HG03139 (cell line): ENCODE measurements around the gene UEVLD.
"Not testable (repeated sequence)": the region's sequence is repeated elsewhere in the genome, so short reads cannot be mapped to it uniquely, and the experiment has no call there.

Source experiments
- ATAC-seq: cut with Tn5 transposase; IDR thresholded peaks from one replicate; pipeline ENCODE4 v1.9.1; 2021; ENCODE audit not compliant: unreplicated experiment

UEVLD gene

DNA sequence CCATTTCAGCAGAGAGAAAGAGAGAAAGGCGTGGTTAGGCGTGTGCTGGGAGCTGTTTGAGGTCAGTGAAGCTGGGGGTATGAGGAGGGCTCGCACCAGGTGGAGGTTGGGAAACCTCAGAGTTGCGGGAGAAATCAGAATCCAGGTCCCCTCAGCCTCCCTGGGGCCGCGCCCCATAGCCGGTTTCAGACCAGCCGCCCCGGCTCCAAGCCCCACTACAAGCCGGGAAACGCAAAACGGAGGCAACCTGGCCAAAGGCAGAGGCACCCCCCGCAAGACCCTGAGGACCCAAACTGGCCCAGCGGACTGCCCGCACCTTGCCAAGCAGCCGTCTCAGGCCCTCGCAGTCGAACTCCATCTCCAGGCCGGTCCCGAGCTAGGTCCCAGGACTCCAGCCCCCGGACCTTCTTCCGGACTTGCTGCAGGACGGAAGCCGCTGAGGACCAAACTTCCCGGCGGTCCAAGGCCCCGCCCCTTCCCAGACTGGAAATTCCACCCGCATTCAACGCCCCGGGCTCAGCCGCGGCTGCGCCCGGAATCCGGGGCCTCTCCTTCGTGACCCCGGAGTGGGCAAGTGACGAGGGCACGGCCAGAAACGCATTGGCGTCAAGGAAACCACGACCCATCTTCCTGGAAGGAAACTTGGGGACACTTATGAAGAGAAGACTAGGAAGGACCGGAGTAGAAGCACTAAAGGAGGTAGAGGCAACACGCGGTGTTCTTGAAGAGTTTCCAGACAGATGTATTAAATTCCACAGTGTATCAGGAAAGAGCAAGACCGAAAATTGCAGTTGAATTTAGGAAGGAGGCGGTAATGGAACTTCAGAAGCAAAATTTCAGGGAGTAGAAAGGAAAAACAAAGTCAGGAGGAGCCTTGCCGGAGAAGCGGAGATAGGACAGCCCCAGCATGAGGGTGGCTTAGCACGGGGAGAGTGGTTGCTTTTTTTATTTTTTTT, at the start of gene UEVLD:
TSS of gene UEVLD (minus strand) at position 438 of the 956 bp plus-strand sequence. CDS start at position 358, 80 bp downstream.
- ATAC-seq = peak; percentile 52

DNA sequence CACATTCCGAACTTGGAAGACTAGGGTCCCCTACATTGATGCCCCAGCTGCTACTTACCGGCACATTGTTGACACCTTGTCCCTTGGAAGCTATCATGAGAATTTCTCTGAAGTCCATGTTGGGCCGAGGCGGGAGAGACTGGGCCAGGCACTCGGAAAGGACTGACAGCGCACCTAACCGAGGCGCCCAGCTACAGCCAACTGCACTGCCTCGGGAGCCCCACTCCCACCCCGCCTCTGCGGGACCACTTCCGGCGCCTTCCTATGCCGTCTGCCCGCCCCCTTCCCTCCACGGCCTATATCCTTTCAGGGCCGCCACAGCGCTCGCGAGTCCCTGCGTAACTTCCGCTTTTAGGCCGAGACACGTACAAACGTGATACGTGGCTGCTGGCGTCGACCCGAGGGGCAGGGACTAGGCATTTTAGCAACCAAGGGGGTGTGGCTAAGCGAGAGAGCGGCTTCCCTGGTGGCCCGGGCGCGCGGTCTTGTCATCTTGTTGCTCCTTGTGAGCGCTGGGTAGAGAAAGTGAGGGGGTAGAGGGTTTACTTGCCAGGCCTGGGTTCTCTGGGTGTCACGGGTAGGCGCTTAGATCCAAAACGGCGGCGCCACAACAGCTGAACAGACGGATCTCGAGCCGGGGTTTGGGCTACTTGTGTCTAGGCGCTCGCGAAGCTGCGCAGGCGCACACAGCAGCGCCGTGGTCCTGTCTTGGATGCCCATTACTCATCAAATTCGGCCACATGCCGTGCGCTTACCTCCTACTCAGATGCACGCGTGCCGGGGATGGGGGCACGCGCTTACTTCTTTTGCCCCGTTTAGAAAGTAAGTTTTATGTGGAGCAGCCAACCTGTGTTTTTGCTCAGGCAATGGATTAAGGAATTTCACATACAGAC, 45.9 kb upstream of the UEVLD start, which contains the start of gene SPTY2D1:
TSS of gene SPTY2D1 (minus strand) at position 203 of the 893 bp plus-strand sequence. CDS start at position 118, 85 bp downstream.
- peak; percentile 89 for ATAC-seq

DNA sequence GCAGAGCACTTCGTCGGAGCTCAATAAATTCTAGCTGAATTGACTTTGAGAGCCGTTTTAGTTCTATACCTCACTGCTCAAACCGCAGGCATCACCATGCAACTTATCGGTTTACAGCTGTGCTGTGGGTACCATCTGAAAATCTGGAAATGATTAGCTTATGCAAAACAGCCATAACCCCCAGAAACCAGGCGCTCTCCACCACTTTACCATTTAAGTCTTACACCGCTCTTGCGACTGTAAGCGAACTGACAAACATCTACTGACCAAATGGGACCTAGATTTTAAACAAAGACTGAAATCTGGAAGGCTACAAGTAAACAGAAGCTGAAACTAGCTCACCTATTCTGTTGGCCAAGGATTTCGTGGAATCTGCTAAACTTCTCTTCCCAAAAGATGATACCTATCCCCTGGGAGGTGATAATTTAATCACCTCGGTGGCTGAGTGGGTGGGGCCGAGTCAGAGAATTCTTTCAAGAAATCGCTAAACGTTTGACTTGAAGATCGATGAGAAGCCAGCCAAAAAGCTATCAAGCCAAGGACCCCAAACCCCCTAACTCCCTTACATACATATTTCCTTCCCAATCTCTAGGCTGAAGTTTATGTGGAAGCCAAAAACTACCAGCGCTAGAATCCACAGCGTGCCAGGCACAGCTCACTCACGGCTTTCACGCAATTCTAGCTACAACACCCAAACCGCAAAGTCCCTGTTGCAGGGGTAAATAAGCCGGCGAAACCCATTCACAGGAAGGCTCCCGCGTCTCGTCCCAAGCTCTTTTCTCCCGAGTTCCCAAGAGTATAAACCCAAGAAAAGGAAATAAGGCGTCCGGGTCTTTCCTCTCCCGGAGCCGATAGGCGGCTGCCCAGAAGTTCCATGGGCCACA, 45.0 kb upstream of the UEVLD start:
- peak; percentile 59 for ATAC-seq

- no peak for ATAC-seq
These were observed 44.3 kb upstream of the UEVLD start for GRCh38 chr11:18632841-18633240.

GRCh38 chr11:18624161-18624560, 35.6 kb upstream of the UEVLD start:
- no peak for ATAC-seq

GRCh38 chr11:18623707-18624106, 35.2 kb upstream of the UEVLD start:
- ATAC-seq = no peak

GRCh38 chr11:18618342-18619025, 29.9 kb upstream of the UEVLD start:
- no peak for ATAC-seq

- no peak for ATAC-seq
These were observed 29.3 kb upstream of the UEVLD start for GRCh38 chr11:18617688-18618341.

- peak; percentile 86 for ATAC-seq
These were observed 27.3 kb upstream of the UEVLD start for GRCh38 chr11:18615628-18616392.

- ATAC-seq = no peak
These were observed 26.1 kb upstream of the UEVLD start for GRCh38 chr11:18614667-18615066.

GRCh38 chr11:18612394-18612793, 23.9 kb upstream of the UEVLD start:
- no peak for ATAC-seq

GRCh38 chr11:18611196-18611595, 22.7 kb upstream of the UEVLD start:
- ATAC-seq = no peak

- ATAC-seq = no peak
These were observed 19.8 kb upstream of the UEVLD start for GRCh38 chr11:18608376-18608775.

DNA sequence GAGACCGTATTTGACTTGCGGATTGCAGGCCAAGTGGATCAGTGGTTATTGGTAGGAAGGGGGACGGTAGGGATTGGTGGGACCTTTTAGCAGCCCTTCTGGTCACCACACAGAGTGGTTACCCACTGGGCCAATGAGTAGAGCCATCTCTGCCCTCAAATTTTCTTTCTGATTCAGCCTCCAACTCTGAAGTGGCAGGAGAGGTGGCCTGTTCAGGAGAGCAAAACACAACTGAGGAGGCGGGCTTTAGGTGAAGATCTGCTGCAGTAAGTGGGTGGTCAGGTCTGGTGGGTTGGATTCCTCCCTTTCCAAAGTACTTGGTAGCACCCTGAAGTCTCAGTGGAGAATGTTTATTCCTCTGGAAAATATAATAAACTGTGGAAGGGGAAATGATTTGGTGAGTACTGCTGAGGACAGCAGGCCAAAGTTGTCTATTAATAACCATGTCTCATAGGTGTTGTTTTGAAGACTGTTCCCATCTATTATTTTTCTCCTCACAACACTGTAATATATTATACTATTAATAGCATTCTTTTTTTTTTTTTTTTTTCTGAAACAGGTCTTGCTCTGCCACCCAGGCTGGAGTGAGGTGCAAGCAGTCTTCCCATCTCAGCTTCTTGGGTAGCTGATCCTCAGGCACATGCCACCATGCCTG, 12.5 kb upstream of the UEVLD start:
- no peak for ATAC-seq

DNA sequence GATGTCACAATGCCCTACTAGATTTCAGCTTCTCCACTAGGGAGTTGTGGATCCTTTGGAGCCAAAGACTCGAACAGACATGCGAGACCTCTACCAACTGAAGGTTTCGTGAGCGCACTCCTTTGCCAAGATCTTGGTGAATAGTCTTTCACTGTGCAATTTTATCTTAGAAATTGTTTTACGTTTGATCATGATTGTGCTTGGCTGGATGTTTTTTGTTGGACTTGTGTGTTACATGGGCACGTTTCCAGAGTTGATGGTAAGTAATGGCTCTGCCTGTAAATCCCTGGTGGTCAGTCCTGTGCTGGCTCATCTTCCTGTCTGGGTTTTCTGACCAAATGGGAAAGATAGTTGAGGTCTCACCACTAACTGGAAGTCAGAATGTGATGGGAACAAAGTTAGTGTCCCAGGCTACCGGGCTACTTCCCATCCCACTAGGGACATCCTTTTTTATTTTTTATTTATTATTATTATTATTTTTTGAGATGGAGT, 11.3 kb upstream of the UEVLD start, which contains the start of gene MISFA:
TSS of gene MISFA (plus strand) at position 51 of the 492 bp plus-strand sequence. CDS start at position 191, 140 bp downstream.
- ATAC-seq = no peak

DNA sequence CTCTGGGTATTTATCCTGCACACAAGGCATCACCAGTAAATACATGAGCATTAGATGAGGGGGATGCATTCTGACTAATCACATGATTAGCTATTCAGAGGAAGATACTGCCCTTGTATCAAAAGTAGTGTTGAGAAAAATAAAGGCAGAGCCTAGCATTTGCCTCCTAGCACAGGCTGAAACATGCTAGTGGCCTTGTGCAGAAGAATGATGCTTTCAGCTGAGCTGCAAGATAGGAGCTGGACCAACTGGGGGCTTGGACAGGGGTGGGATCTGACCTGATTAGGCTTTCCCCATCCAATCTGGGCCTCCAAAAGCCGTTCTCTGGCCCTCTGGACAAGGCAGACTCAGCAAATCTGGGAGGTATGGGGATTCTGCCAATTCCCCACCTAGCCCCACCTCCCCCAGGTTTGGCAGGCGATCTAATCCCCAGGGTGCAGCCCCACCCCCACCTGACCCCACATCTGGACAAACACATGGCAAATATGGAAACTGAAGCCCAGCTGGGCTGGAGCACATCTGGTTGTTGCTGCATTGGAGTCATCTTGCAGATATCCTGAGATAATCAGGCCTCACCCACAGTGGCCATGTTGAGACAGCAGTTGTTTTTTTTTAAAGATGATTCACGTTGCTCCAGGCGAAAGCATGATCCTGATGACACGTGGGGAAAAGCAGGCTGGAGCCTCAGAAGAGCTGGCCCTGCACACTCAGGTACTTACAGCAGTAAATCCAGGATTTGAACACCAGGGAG, 6.6 kb upstream of the UEVLD start:
- ATAC-seq = no peak

GRCh38 chr11:18594088-18594487, 5.6 kb upstream of the UEVLD start:
- not testable (repeated sequence) for ATAC-seq
